PC-9 (cell line): ENCODE data around the gene KRTAP10-5.

Experiments
- EZH2 ChIP-seq: fragments of 200-600 bp; sonication (generic); IDR thresholded peaks from 2 replicates; pipeline ENCODE4 v1.8.0; 2017; ENCODE audit warnings: antibody characterized with exemption, low read depth
- TF ChIP-seq, protein P1 (sequence below): fragments of 200-600 bp; sonication (generic); conservative IDR thresholded peaks from 2 replicates; pipeline ENCODE4 v1.6.1; 2017; ENCODE audit warnings: mixed run types, antibody characterized with exemption, mild to moderate bottlenecking, moderate library complexity

- TF ChIP-seq, protein P1, sequence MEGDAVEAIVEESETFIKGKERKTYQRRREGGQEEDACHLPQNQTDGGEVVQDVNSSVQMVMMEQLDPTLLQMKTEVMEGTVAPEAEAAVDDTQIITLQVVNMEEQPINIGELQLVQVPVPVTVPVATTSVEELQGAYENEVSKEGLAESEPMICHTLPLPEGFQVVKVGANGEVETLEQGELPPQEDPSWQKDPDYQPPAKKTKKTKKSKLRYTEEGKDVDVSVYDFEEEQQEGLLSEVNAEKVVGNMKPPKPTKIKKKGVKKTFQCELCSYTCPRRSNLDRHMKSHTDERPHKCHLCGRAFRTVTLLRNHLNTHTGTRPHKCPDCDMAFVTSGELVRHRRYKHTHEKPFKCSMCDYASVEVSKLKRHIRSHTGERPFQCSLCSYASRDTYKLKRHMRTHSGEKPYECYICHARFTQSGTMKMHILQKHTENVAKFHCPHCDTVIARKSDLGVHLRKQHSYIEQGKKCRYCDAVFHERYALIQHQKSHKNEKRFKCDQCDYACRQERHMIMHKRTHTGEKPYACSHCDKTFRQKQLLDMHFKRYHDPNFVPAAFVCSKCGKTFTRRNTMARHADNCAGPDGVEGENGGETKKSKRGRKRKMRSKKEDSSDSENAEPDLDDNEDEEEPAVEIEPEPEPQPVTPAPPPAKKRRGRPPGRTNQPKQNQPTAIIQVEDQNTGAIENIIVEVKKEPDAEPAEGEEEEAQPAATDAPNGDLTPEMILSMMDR: no peak
- TF ChIP-seq EZH2: no peak
These were observed 1.2 kb downstream of the KRTAP10-5 start for GRCh38 chr21:44579056-44579832.
